ENCODE data around the gene FXYD7. TPM values are rescaled to one million over a fixed set of nuclear protein-coding genes. Genes with fewer than 3 reads are reported as not detected.

Gene FXYD7, protein sequence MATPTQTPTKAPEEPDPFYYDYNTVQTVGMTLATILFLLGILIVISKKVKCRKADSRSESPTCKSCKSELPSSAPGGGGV
- not detected in 2 replicates for total RNA-seq

DNA sequence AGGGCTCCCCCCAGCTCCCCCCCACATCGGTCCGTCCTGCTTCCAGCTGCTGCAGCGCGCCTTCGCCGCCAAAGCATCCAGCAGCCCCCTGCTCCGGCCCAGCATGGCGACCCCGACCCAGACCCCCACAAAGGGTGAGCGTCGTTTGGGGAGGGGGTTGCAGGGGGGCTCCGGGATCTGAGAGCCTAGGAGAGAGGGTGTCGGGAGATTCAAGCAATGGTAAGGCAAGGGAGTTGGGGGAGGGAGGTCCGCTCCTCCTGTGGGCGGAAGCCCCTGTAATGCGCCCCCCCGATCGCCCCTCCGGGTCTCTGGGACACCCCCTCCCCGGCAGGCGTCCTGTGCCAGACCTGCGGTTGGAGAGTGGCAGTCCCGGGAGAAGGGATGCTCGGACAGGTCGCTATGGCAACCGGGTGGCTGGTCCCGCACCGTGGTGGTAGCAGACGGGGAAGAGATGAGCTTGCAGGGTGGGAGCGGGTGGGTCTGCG is at the start of gene FXYD7:
TSS of gene FXYD7 (plus strand) at position 25 of the 485 bp plus-strand sequence. CDS start at position 104, 79 bp downstream.

DNA sequence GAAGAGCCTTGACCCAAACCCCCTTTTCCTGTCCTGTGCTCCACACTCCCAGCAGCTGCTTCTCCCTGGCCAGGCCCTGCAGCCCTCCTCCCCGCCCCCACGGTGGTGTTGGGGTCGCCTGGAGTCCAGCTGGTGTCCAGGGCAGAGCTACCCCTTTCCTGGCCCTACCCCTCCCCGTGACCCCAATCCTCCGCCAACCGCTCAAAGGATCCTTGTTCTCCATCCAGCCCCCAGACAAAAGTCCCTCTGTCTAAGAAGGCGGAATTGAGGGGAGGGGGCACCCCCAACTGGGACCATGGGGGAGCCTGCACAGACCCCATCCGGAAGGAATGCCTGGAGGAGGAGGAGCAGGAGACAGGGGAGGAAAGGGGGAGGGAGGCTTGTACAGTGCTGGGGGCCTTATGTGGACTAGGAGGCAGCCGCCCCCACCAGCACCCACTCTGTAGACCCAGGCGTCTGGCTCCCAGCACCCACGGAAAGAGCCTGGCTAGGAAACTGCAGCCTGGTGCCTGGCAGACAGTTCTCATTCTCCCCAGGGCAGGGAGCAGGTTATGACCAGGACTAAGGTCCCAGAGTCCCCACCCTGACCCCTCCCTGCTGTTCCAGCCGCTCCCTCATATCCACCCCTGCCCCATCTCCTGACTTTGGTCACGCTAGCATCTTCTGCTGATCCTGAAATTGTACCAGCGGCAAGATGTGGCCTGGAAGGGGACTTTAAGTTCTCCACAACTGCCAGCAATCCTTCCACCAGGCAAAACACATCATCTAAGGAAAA is 27.7 kb upstream of the FXYD7 start, which contains the start of gene FXYD3:
TSS of gene FXYD3 (plus strand) at position 647 of the 775 bp plus-strand sequence. CDS start 3,554 bp downstream, outside the sequence.

DNA sequence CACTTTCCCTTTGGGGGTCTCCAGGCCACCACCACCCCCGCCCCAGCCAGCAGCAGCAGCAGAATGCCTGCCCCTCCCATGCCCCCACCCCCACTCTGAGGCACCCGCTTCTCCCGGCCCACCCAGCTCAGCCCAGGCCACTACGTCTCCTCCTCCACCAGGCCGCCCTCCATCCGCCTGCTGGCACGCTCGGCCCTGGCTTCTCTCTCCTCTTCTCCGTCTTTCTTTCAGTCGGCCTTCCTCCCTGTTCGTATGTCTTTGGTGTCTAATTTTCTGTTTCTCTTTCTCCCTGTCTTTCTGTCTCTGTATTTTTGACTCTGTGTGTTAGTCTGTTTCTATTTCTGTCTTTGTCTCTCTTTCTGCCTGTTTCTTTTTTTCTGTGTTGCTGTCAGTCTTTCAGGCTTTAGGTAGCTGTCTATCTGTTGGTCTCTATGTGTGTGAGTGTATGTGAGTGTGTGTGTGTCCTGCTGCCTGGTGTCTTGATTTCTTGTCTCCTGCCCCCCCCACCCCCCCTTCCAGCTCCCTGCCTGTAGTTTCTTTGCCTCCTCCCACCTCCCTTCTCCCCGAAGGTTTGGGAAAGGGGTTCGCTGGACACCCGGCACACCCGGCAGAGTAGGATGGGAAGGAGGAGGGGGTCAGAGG is 8.3 kb upstream of the FXYD7 start, which contains the start of gene LGI4:
TSS of gene LGI4 (minus strand) at position 459 of the 642 bp plus-strand sequence. CDS start at position 80, 379 bp downstream.

DNA sequence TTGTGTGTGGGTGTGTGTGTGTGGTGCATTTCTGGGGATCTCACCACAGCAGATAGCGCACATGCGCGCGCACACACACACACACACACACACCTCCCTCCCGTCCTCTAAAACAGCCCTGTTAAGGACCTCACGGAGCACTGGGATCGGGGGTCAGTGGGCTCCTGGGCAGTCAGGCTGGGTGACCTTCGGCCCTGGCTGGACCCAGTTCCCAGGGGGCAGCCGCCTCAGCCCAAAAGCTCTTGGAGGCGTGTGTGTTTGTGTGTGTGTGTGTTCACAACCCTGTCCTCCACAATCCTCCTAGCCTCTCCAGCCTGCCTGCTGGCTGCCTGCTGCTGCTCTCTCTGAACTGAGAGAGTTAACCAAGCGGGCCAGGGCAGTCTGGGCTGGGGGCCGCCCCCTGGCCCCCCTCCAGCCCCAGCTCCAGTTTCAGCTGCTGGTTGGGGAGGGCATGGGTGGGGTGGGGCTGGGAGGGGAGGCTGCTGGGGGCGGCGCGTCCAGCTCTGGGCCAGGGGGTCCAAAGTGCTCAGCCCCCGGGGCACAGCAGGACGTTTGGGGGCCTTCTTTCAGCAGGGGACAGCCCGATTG is 4.7 kb upstream of the FXYD7 start, which contains the start of gene FXYD1:
TSS of gene FXYD1 (plus strand) at position 520 of the 588 bp plus-strand sequence. CDS start 1,256 bp downstream, outside the sequence.

DNA sequence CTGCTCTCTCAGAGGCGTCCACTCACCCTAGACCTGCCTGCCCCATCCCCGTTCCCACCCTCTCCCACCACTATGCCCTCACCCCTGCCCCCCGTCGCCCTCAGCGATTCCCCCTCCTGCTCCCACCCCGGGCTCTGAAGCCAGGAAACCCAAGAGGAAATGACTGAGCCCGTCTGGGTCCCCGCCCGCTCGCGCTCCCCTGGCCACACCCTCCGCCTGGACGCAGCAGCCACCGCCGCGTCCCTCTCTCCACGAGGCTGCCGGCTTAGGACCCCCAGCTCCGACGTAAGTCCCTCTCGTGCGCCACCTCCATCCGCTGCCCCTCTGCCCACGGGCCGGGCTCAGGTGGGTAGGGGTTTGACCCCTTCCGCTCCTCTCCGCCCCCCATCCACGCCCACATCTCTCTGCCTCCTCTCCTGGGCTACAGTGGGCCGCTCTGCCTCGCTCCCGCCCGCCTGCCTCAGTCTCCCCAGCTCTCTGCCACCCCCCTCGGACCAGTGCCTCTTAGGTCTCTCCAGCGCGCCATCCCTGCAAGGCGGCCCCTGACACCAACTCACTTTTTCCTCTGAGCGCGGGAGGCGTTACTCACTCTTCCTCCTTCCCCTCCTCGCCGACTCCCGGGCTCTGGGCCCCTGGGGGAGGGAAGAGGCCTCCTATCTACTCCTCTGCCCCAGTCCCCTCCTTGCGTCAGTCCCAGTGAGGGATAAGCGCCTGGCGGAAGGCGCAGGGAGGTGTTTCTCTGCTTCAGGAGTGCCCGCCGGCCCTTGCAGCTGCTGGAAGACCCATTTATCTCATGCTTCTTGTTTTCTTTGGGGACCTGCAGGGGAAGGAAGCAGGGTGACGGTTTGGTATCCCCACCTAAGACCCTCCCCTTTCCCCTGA is 11.7 kb downstream of the FXYD7 start, which contains the start of gene FXYD5:
TSS of gene FXYD5 (plus strand) at position 211 of the 882 bp plus-strand sequence. CDS start 816 bp downstream, outside the sequence.

Other genes with a start within 250 kb of the FXYD7 start
- gene ZNF30, start 216.4 kb upstream of the FXYD7 start, total RNA-seq: 1.2 and 3.2 TPM in 2 replicates
- gene ZNF792, start 179.0 kb upstream of the FXYD7 start, total RNA-seq: 3.7 and 3.8 TPM in 2 replicates
- gene GRAMD1A, start 142.9 kb upstream of the FXYD7 start, total RNA-seq: 41.0 and 44.0 TPM in 2 replicates
- 3.8 and 5.9 TPM in 2 replicates for gene SCN1B, start 112.8 kb upstream of the FXYD7 start, total RNA-seq
- not detected in 2 replicates for gene HPN, start 101.5 kb upstream of the FXYD7 start, total RNA-seq
- gene FXYD3, start 27.4 kb upstream of the FXYD7 start, total RNA-seq: 0.39 TPM in 1 of 2 replicates, not detected in the other
- not detected in 2 replicates for gene LGI4, start 8.2 kb upstream of the FXYD7 start, total RNA-seq
- 20.4 TPM in 1 of 2 replicates, not detected in the other for gene FXYD1, start 4.4 kb upstream of the FXYD7 start, total RNA-seq
- gene FXYD5, start 11.5 kb downstream of the FXYD7 start, total RNA-seq: 85.0 and 149 TPM in 2 replicates
- gene FAM187B, start 85.5 kb downstream of the FXYD7 start, total RNA-seq: not detected in 2 replicates
- gene LSR, start 105.7 kb downstream of the FXYD7 start, total RNA-seq: 1.4 and 7.4 TPM in 2 replicates
- gene USF2, start 125.7 kb downstream of the FXYD7 start, total RNA-seq: 67.2 and 117 TPM in 2 replicates
- 0.16 TPM in 1 of 2 replicates, not detected in the other for gene HAMP, start 139.3 kb downstream of the FXYD7 start, total RNA-seq
- gene MAG, start 148.9 kb downstream of the FXYD7 start, total RNA-seq: 0.26 TPM in 1 of 2 replicates, not detected in the other
- 5.6 TPM in 1 of 2 replicates, not detected in the other for gene CD22, start 185.9 kb downstream of the FXYD7 start, total RNA-seq
- not detected in 2 replicates for gene FFAR1, start 204.6 kb downstream of the FXYD7 start, total RNA-seq
- gene FFAR3, start 215.2 kb downstream of the FXYD7 start, total RNA-seq: not detected in 2 replicates
- gene GPR42, start 227.8 kb downstream of the FXYD7 start, total RNA-seq: not detected in 2 replicates